ENCODE data around the gene KRT85.
A peak's percentile ranks its signal among the peaks of the same experiment; 100 is the strongest.
"Not testable (repeated sequence)": the region's sequence is repeated elsewhere in the genome, so short reads cannot be mapped to it uniquely, and the experiment has no call there.

The KRT85 gene

DNA sequence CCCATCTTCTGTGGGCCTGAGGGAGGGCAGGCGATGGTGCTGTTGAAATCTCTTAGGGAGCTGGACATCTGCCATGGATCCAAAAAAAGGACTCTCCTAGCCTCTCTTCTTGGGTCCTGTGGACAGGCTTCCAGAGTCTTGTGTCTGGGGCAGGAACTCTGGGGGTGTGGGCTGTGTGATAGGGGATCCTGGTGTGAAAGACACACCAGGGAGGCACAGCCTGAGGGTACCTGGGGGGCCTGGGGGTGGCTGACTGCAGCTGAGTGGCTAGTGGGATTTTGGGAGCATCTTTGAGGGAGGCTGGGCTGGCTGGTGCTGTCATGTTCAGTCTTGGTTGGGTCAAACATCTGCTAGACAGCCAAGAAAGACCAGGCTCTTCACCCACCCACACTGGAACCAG is 44.3 kb downstream of the KRT85 start:
- no peak for DNase-seq

DNA sequence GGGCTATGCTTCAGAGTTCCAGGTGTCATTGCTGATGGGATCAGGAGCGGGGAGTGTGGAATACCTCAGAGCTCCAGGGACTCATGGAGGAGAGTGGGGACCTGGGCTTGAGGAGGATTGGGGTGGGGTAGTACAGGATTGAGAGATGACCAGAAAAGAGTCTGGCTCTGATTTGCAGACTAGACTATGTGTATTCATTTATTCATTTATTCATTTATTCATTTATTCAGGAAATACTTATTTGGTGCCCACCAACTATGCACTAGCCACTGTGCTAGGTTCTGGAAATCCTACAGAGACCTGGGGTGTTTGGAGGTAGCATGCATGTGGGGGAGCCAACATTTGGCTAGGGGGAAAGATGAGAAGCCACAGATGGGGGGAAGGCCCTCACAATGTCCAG is 45.2 kb downstream of the KRT85 start:
- no peak for DNase-seq

- DNase-seq: no peak
Observed at GRCh38 chr12:52321418-52321817, 45.9 kb downstream of the KRT85 start.

DNA sequence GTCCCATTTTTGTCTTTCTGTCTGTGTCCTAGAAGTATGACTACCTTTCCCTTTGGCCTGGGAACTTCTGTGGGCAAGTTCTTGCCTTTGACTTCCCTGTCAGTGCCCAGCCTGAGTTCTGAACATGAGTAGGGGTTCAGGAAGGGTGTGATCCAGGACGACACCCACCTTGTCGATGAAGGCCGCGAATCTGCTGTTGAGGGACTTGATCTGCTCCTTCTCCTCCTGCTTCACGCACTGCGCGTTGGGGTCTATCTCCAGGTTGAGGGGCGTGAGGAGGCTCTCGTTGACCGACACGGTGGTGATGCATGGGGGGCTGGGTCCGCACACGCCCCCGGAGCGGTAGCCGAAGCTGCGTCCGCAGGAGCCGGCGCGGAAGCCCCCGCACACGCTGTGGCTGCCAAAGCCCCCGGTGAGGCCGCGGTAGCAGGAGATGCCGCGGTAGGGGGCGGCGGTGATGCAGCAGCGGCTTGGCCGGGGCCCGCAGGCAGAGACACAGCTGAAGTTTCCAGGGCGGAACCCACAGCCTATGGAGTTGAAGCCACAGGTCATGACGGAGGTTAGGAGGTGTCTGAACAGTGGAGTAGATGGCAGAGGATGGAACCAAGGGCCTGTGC is 46.4 kb downstream of the KRT85 start, which contains the start of gene KRT83:
Gene KRT83 (minus strand): TSS at position 615 of the 617 bp plus-strand sequence. CDS start 63 bp downstream, at position 552.
- no peak for DNase-seq

DNA sequence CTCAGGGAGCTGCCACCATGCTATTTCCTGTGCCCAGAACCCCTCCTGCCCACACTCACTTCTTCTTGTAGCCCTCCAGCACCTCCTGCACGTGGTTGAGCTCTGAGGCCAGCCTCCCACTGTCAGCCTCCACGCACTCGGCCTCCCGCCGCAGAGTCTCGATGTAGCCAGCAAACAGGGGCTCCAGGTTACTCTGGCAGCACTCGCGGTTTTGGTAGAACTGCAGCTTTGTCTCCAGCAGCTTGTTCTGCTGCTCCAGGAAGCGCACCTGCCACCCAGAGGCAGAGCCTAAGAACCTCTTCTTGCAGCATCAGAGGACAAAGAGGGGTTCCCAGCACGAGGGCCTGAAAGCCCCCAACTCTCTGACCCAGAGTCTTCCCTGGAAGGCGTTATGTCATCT is 48.2 kb downstream of the KRT85 start:
- DNase-seq: no peak

- no peak for DNase-seq
Observed at GRCh38 chr12:52318241-52318990, 48.9 kb downstream of the KRT85 start.

- DNase-seq: no peak
Observed at GRCh38 chr12:52317468-52318052, 49.7 kb downstream of the KRT85 start.

GRCh38 chr12:52316701-52317100 is 50.6 kb downstream of the KRT85 start:
- DNase-seq: no peak

DNA sequence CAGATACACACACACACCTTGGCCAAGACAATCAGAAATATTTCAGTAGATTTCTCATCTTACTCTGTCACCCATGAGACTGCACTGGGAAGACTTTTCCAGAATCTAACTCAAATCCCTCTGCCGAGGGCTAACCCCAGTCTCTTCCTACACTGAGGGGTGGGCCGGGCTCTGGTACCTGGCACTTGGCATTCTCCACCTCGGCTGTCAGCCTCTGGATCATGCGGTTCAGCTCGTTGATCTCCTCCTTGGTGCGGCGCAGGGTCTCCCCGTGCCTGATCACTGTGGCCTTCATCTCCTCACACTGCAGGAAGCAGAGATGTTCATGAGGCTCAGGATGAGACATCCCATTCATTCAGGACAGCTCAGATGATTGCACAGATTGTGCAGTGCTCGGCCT is 51.0 kb downstream of the KRT85 start:
- no peak for DNase-seq

- not testable (repeated sequence) for DNase-seq
Observed at GRCh38 chr12:52315721-52316120, 51.6 kb downstream of the KRT85 start.

DNA sequence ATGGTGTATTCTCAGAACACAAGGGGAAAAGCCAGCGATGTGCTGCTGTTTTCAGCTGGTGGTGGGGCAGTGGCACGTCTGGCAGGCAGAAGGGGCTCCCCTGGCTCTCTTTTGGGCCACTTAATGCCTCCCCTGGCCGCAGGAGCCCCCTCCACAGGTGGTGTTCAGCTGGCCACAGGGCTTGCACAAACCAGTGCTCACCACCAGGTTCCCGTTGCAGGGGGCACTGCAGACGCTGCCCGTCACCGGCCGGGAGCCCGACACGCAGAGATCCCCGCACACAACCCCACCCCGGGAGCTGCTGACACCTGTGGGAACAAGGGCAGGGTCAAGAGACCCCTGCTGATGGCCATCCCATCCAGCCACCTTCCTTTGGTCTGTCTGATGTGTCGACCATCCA is 52.8 kb downstream of the KRT85 start:
- DNase-seq: no peak

DNA sequence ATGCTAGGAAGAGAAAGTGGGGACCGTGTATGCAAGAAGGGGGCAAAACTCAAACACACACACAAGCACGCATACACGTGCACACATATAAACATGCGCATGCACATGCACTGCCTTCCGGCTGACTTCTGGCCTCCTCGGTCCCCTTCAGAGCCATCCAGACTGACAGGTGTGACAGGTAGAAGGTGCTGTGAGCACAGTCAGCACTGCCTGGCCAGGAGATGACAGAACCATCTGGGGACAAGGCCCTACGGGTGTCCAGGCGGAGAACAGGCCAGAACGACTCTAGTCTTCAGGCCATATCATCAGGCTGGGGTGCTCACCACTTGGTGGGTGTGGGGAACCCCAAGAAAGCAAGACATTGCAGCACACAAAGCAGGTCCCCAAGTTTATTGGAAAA is 53.4 kb downstream of the KRT85 start:
- no peak for DNase-seq

DNA sequence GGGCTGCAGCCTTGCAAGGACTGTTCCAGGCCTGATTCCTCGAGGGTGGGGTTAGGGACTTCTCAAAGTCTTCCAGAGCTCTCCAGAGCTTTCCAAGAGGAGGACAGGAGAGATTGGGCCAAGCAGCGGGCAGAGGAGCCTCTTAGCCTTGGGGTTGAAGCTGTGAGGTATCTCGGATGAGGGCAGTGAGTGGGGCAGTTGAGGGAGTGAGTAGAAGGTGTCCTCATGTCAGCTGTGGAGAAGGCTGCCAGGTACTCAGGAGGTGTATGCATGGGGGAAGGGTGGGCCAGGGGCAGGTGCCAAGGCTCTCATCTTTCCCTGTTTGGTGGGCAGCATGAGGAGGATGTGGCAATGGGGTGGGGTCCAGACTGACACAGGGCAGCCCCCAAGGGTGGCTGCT is 53.8 kb downstream of the KRT85 start:
- peak; percentile 2 for DNase-seq

DNA sequence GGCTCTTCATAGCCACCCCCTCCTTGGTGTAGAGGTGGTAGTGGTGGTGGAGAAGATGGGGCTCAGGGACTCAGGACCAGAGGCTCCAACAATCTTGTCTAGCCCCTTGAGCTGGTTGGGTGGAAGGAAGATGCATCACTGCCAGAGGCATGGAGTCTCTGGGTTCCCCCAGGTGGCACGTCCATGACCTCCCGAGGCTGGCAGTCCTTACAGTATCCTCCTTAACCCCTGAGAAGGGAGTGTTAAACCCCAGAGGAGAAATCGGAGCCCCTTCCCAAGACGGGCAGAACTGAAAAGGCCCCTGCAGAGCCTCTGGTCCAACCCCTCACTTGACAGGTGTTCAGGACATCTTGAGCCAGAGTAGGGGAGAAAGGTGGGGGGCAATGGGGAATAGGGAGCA is 55.2 kb downstream of the KRT85 start:
- no peak for DNase-seq

DNA sequence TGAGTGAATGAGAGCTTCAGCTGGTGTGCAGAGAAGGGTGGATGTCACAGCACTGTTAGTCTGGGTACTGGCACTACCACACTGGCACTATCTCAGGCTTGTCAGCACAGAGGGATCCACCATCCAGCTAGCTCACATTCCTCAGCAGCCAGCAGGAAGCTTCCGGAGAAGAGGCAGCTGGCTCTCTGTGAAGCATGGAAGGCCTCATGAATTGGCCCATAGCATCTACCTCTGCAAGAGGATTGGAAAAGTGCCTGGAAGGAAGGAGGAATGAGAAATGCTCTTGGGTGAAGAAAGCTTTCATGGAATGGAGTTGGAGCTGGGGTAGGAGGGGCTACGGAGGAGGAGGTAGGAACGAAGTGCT is 56.0 kb downstream of the KRT85 start:
- no peak for DNase-seq

- no peak for DNase-seq
Observed at GRCh38 chr12:52310622-52311284, 56.5 kb downstream of the KRT85 start.
